Hepatocyte (in vitro differentiated cells): ENCODE results near the gene GRID2. TPM values are rescaled to one million over a fixed set of nuclear protein-coding genes. Genes with fewer than 3 reads are reported as not detected.

ENCODE experiments used
- DNase-seq: peaks from one replicate; pipeline ENCODE4 v3.0.0-alpha.2; 2016; ENCODE audit warnings: low spot score
- H2AFZ ChIP-seq: fragments of 200-600 bp; sonication (generic); 2 replicates; pipeline ENCODE4 v1.6.0; 2016; ENCODE audit warnings: antibody characterized with exemption, mild to moderate bottlenecking
- H3K27ac ChIP-seq: fragments of 200-600 bp; sonication (generic); 2 replicates; pipeline ENCODE4 v1.5.1; 2016; ENCODE audit warnings: mild to moderate bottlenecking
- H3K27me3 ChIP-seq: fragments of 200-600 bp; sonication (generic); 2 replicates; pipeline ENCODE4 v1.6.1; 2016
- H3K36me3 ChIP-seq: fragments of 200-600 bp; sonication (generic); replicated peaks from 2 replicates; pipeline ENCODE4 v1.5.1; 2016; ENCODE audit warnings: low read depth; ENCODE audit not compliant: insufficient read depth
- H3K4me1 ChIP-seq: fragments of 200-600 bp; sonication (generic); 2 replicates; pipeline ENCODE4 v1.5.1; 2016; ENCODE audit warnings: mild to moderate bottlenecking, moderate library complexity; ENCODE audit not compliant: insufficient read depth
- H3K4me2 ChIP-seq: fragments of 200-600 bp; sonication (generic); 2 replicates; pipeline ENCODE4 v1.6.0; 2016
- H3K4me3 ChIP-seq: fragments of 200-600 bp; sonication (generic); 2 replicates; pipeline ENCODE4 v1.5.1; 2016; ENCODE audit warnings: mild to moderate bottlenecking
- H3K79me2 ChIP-seq: fragments of 200-600 bp; sonication (generic); 2 replicates; pipeline ENCODE4 v1.6.0; 2017; ENCODE audit warnings: mild to moderate bottlenecking
- H3K9me2 ChIP-seq: fragments of 200-600 bp; sonication (generic); replicated peaks from 2 replicates; pipeline ENCODE4 v1.6.0; 2017; ENCODE audit warnings: mild to moderate bottlenecking; ENCODE audit not compliant: insufficient read depth
- H3K9me3 ChIP-seq: fragments of 200-600 bp; sonication (generic); 2 replicates; pipeline ENCODE4 v1.5.1; 2016; ENCODE audit warnings: low read depth, mild to moderate bottlenecking
- H4K20me1 ChIP-seq: fragments of 200-600 bp; sonication (generic); 2 replicates; pipeline ENCODE4 v1.6.0; 2016; ENCODE audit warnings: mild to moderate bottlenecking; ENCODE audit not compliant: insufficient read depth, poor library complexity, severe bottlenecking
- CTCF ChIP-seq: fragments of 200-600 bp; sonication (generic); IDR thresholded peaks from 2 replicates; pipeline ENCODE4 v1.5.1; 2016; ENCODE audit warnings: antibody characterized with exemption, mild to moderate bottlenecking; ENCODE audit not compliant: poor library complexity
- EZH2 ChIP-seq: fragments of 200-600 bp; sonication (generic); IDR thresholded peaks from 2 replicates; pipeline ENCODE4 v1.6.1; 2016; ENCODE audit warnings: antibody characterized with exemption, mild to moderate bottlenecking, borderline replicate concordance
- EZH2phosphoT487 ChIP-seq: fragments of 200-600 bp; sonication (generic); IDR thresholded peaks from one replicate; pipeline ENCODE4 v1.6.1; 2018; ENCODE audit warnings: antibody characterized with exemption, mild to moderate bottlenecking, low read depth, moderate library complexity; ENCODE audit not compliant: unreplicated experiment, severe bottlenecking
- WGBS: methylation state at CpG from one replicate; pipeline ENCODE4 v1.1.6; 2016; ENCODE audit warnings: low lambda C conversion rate; ENCODE audit errors: missing lambda C conversion rate; 5-methylcytosine and 5-hydroxymethylcytosine counted together
- polyA plus RNA-seq: library from polyadenylated mRNA; unstranded; fragments of >200 nt; fragmentation: Nextera tagmentation; extraction: Ambion mirVana; gene quantifications from 2 replicates; pipeline ENCODE4 v1.2.1, GENCODE V29; 2016
- total RNA-seq: library from RNA; depleted of rRNA; stranded (reverse); fragments of >200 nt; gene quantifications from 2 replicates; pipeline ENCODE4 v1.2.3, GENCODE V29; 2014

GRID2 gene
- total and polyA plus RNA-seq, 2 experiments from 2014 or later: 0.53 to 3.5 TPM

- no peaks in the 10 kb centered on the region for H3K9me2 ChIP-seq
- H3K36me3 ChIP-seq: no peaks in the 10 kb centered on the region
- no peak overlapping the region for H3K27ac ChIP-seq
- H3K4me1 ChIP-seq: no peaks in the 10 kb centered on the region
- H3K27me3 ChIP-seq: no peaks in the 10 kb centered on the region
- H3K79me2 ChIP-seq: no peaks in the 10 kb centered on the region
- TF ChIP-seq EZH2 (no peak), EZH2phosphoT487 (no peak), CTCF (no peak)
- H3K4me3 ChIP-seq: no peak overlapping the region
- no peaks in the 10 kb centered on the region for H4K20me1 ChIP-seq
- H3K4me2 ChIP-seq: no peak overlapping the region
- H3K9me3 ChIP-seq: no peaks in the 10 kb centered on the region
- DNase-seq: no peak
- H2AFZ ChIP-seq: no peak overlapping the region
Measured at GRCh38 chr4:93042746-93043145, 739.0 kb downstream of the GRID2 start.

- no peak overlapping the region for H3K4me2 ChIP-seq
- no peak for DNase-seq
- 91% methylated on average over 6 of the region's 6 CpGs for WGBS
- H4K20me1 ChIP-seq: no peaks in the 10 kb centered on the region
- no peaks in the 10 kb centered on the region for H3K9me2 ChIP-seq
- H3K27ac ChIP-seq: no peak overlapping the region
- H2AFZ ChIP-seq: no peak overlapping the region
- H3K4me3 ChIP-seq: no peak overlapping the region
- H3K79me2 ChIP-seq: no peaks in the 10 kb centered on the region
- TF ChIP-seq CTCF (no peak), EZH2 (no peak), EZH2phosphoT487 (no peak)
- H3K27me3 ChIP-seq: no peaks in the 10 kb centered on the region
- H3K36me3 ChIP-seq: no peaks in the 10 kb centered on the region
- no peaks in the 10 kb centered on the region for H3K4me1 ChIP-seq
- H3K9me3 ChIP-seq: no peaks in the 10 kb centered on the region
Measured at GRCh38 chr4:93053140-93053539, 749.4 kb downstream of the GRID2 start.

- Histone ChIP-seq H3K79me2 (no peaks in the 10 kb centered on the region), H3K36me3 (no peaks in the 10 kb centered on the region), H3K9me2 (no peaks in the 10 kb centered on the region), H3K27ac (no peak overlapping the region), H3K4me1 (no peaks in the 10 kb centered on the region), H3K4me3 (no peak overlapping the region), H3K9me3 (no peaks in the 10 kb centered on the region), H4K20me1 (no peaks in the 10 kb centered on the region), H2AFZ (no peak overlapping the region), H3K27me3 (no peaks in the 10 kb centered on the region), H3K4me2 (no peak overlapping the region)
- 94% methylated on average over 2 of the region's 2 CpGs for WGBS
- DNase-seq: no peak
- no peak for TF ChIP-seq EZH2phosphoT487
- TF ChIP-seq CTCF: no peak
- no peak for TF ChIP-seq EZH2
Measured at GRCh38 chr4:93061826-93062225, 758.1 kb downstream of the GRID2 start.

GRCh38 chr4:93063325-93063724, 759.6 kb downstream of the GRID2 start:
- no peaks in the 10 kb centered on the region for H3K4me1 ChIP-seq
- H3K27me3 ChIP-seq: no peaks in the 10 kb centered on the region
- DNase-seq: no peak
- no peaks in the 10 kb centered on the region for H3K79me2 ChIP-seq
- TF ChIP-seq EZH2 (no peak), EZH2phosphoT487 (no peak), CTCF (no peak)
- no peaks in the 10 kb centered on the region for H3K9me3 ChIP-seq
- no peaks in the 10 kb centered on the region for H3K9me2 ChIP-seq
- no peak overlapping the region for H3K27ac ChIP-seq
- H3K4me3 ChIP-seq: no peak overlapping the region
- no peak overlapping the region for H3K4me2 ChIP-seq
- H3K36me3 ChIP-seq: no peaks in the 10 kb centered on the region
- H2AFZ ChIP-seq: no peak overlapping the region
- no peaks in the 10 kb centered on the region for H4K20me1 ChIP-seq
